HepG2 (cell line): ENCODE data around the gene ZBTB32. TPM values are rescaled to one million over a fixed set of nuclear protein-coding genes. Genes with fewer than 3 reads are reported as not detected.
A peak's percentile ranks its signal among the peaks of the same experiment; 100 is the strongest.

Experiments used
- ARNT2 ChIP-seq: sonication (generic); formaldehyde crosslinking; IDR thresholded peaks from 2 replicates; pipeline ENCODE4 v1.8.0; 2022; ENCODE audit warnings: mild to moderate bottlenecking, low read depth, missing genetic modification reagents, moderate library complexity
- CHD2 ChIP-seq: IDR thresholded peaks from 2 replicates; pipeline ENCODE4 v1.6.1; 2011; ENCODE audit warnings: low read depth, low read length, improper control_type of control experiment
- EEA1 ChIP-seq: sonication (generic); formaldehyde crosslinking; IDR thresholded peaks from 2 replicates; pipeline ENCODE4 v1.5.1; 2020; ENCODE audit warnings: mild to moderate bottlenecking, missing genetic modification reagents, borderline replicate concordance
- GTF3A ChIP-seq: sonication (generic); formaldehyde crosslinking; conservative IDR thresholded peaks from 2 replicates; pipeline ENCODE4 v1.4.0; 2020; ENCODE audit warnings: mild to moderate bottlenecking, missing genetic modification reagents
- HCFC1 ChIP-seq: fragments of 150-350 bp; IDR thresholded peaks from 2 replicates; pipeline ENCODE4 v1.6.1; 2014; ENCODE audit warnings: low read depth, low read length
- HOXA3 ChIP-seq: sonication (generic); formaldehyde crosslinking; IDR thresholded peaks from 2 replicates; pipeline ENCODE4 v1.5.0; 2020; ENCODE audit warnings: missing genetic modification reagents
- JDP2 ChIP-seq: sonication (generic); formaldehyde crosslinking; IDR thresholded peaks from 2 replicates; pipeline ENCODE4 v1.8.1; 2022; ENCODE audit warnings: missing genetic modification reagents, borderline replicate concordance
- KAT7 ChIP-seq: IDR thresholded peaks from 2 replicates; pipeline ENCODE4 v1.6.1; 2018; ENCODE audit warnings: borderline replicate concordance, missing compliant biosample characterization
- KDM4B ChIP-seq: sonication (generic); formaldehyde crosslinking; IDR thresholded peaks from 2 replicates; pipeline ENCODE4 v1.4.0; 2020; ENCODE audit warnings: missing genetic modification reagents
- NFKBIZ ChIP-seq: IDR thresholded peaks from 2 replicates; pipeline ENCODE4 v1.6.1; 2018; ENCODE audit warnings: missing genetic modification reagents, missing compliant biosample characterization
- POLR2G ChIP-seq: fragments of 200-400 bp; formaldehyde crosslinking; IDR thresholded peaks from 2 replicates; pipeline ENCODE4 v1.6.1; 2018; ENCODE audit warnings: mild to moderate bottlenecking, low read depth, low read length, moderate library complexity
- SCMH1 ChIP-seq: sonication (generic); formaldehyde crosslinking; IDR thresholded peaks from 2 replicates; pipeline ENCODE4 v1.9.0; 2021; ENCODE audit warnings: missing genetic modification reagents, mild to moderate bottlenecking, borderline replicate concordance
- SIX1 ChIP-seq: sonication (generic); formaldehyde crosslinking; IDR thresholded peaks from 2 replicates; pipeline ENCODE4 v1.4.0; 2020; ENCODE audit warnings: missing genetic modification reagents, borderline replicate concordance
- SP140L ChIP-seq: sonication (generic); formaldehyde crosslinking; IDR thresholded peaks from 2 replicates; pipeline ENCODE4 v1.4.0; 2020; ENCODE audit warnings: missing genetic modification reagents, borderline replicate concordance
- SRSF9 ChIP-seq: fragments of 200-400 bp; formaldehyde crosslinking; IDR thresholded peaks from 2 replicates; pipeline ENCODE4 v1.6.1; 2018; ENCODE audit warnings: borderline replicate concordance, mild to moderate bottlenecking, low read depth, low read length; ENCODE audit not compliant: insufficient read depth, poor library complexity, severe bottlenecking
- ZBTB43 ChIP-seq: sonication (generic); formaldehyde crosslinking; conservative IDR thresholded peaks from 2 replicates; pipeline ENCODE4 v1.4.0; 2020; ENCODE audit warnings: missing genetic modification reagents
- ZNF282 ChIP-seq: fragments of 450-650 bp; IDR thresholded peaks from 2 replicates; pipeline ENCODE4 v1.6.1; 2018; ENCODE audit not compliant: partially characterized antibody
- ZNF33A ChIP-seq: sonication (generic); formaldehyde crosslinking; IDR thresholded peaks from 2 replicates; pipeline ENCODE4 v1.5.1; 2020; ENCODE audit warnings: missing genetic modification reagents, mild to moderate bottlenecking, moderate library complexity, borderline replicate concordance
- ZNF431 ChIP-seq: sonication (generic); formaldehyde crosslinking; IDR thresholded peaks from 2 replicates; pipeline ENCODE4 v1.9.0; 2022; ENCODE audit warnings: missing genetic modification reagents, low read depth, mild to moderate bottlenecking, borderline replicate concordance
- ZNF672 ChIP-seq: sonication (generic); formaldehyde crosslinking; IDR thresholded peaks from 2 replicates; pipeline ENCODE4 v1.8.1; 2022; ENCODE audit warnings: missing genetic modification reagents
- ZNF816 ChIP-seq: sonication (generic); formaldehyde crosslinking; IDR thresholded peaks from 2 replicates; pipeline ENCODE4 v1.8.0; 2022; ENCODE audit warnings: missing genetic modification reagents, mild to moderate bottlenecking, borderline replicate concordance
- ZNF841 ChIP-seq: sonication (generic); formaldehyde crosslinking; IDR thresholded peaks from 2 replicates; pipeline ENCODE4 v1.8.1; 2023; ENCODE audit warnings: missing genetic modification reagents, borderline replicate concordance
- polyA plus RNA-seq, 8 experiments: library from polyadenylated mRNA; depleted of rRNA in 3 of 8; stranded (reverse) in 7 of 8; unstranded in 1 of 8; fragments of >200 nt; fragmentation: Illumina TruSeq in 4 of 8; extraction: Trizol in 4 of 8; gene quantifications; 2 replicates each; pipeline versions ENCODE4 v1.2.1 to v1.2.3, GENCODE V29; 2011 to 2016; ENCODE audit warnings: low read depth in 4 of 8, missing spikeins in 1 of 8, mixed read lengths in 1 of 8; ENCODE audit not compliant: insufficient read depth in 1 of 8
- total RNA-seq, 5 experiments: library from RNA; depleted of rRNA; stranded (reverse); fragments of >200 nt; fragmentation: Illumina TruSeq; extraction: Trizol; gene quantifications; 2 replicates each; pipeline ENCODE4 v1.2.3, GENCODE V29; 2016; ENCODE audit warnings: low read depth in 1 of 5
- TF ChIP-seq, protein P1 (sequence below): sonication (generic); formaldehyde crosslinking; IDR thresholded peaks from 2 replicates; pipeline ENCODE4 v1.4.0; 2020; ENCODE audit warnings: low read depth, mild to moderate bottlenecking, missing genetic modification reagents
- TF ChIP-seq, protein P2 (sequence below): sonication (generic); formaldehyde crosslinking; IDR thresholded peaks from 2 replicates; pipeline ENCODE4 v1.4.0; 2020; ENCODE audit warnings: missing genetic modification reagents
- TF ChIP-seq, protein P3 (sequence below): fragments of 450-650 bp; IDR thresholded peaks from 2 replicates; pipeline ENCODE4 v1.6.1; 2016

The ZBTB32 gene
- total and polyA plus RNA-seq, 2 of the 13 experiments (the other 11 are each of a cell fraction or from before 2014, with no cell fraction given) = not detected

GRCh38 chr19:35716801-35717664 lies 12.7 kb downstream of the ZBTB32 start (continued):
- TF ChIP-seq SCMH1 (no peak), SIX1 (no peak), ZNF841 (no peak), ARNT2 (CRISPR knock-in tag) (no peak), GTF3A (0 out of 2 replicates have a peak, but pooled peaks have one; percentile 75), HOXA3 (CRISPR knock-in tag) (peak; percentile 55; the same call in 1 of the 2 replicates), ZNF816 (CRISPR knock-in tag) (no peak), SP140L (no peak; the same call in 1 of the 2 replicates), ZBTB43 (CRISPR knock-in tag) (peak; percentile 68), JDP2 (CRISPR knock-in tag) (no peak), ZNF431 (no peak), ZNF33A (CRISPR knock-in tag) (no peak), ZNF672 (no peak), CHD2 (0 out of 2 replicates have a peak, but pooled peaks have one; percentile 39), HCFC1 (peak; percentile 86; the same call in 1 of the 2 replicates), NFKBIZ (CRISPR knock-in tag) (no peak; the same call in 1 of the 2 replicates), EEA1 (CRISPR knock-in tag) (no peak), SRSF9 (no peak), KAT7 (CRISPR knock-in tag) (0 out of 2 replicates have a peak, but pooled peaks have one; percentile 50), KDM4B (CRISPR knock-in tag) (no peak), POLR2G (peak; percentile 48), ZNF282 (no peak)
- TF ChIP-seq, protein P1, sequence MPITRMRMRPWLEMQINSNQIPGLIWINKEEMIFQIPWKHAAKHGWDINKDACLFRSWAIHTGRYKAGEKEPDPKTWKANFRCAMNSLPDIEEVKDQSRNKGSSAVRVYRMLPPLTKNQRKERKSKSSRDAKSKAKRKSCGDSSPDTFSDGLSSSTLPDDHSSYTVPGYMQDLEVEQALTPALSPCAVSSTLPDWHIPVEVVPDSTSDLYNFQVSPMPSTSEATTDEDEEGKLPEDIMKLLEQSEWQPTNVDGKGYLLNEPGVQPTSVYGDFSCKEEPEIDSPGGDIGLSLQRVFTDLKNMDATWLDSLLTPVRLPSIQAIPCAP (CRISPR knock-in tag) = no peak
- TF ChIP-seq, protein P2, sequence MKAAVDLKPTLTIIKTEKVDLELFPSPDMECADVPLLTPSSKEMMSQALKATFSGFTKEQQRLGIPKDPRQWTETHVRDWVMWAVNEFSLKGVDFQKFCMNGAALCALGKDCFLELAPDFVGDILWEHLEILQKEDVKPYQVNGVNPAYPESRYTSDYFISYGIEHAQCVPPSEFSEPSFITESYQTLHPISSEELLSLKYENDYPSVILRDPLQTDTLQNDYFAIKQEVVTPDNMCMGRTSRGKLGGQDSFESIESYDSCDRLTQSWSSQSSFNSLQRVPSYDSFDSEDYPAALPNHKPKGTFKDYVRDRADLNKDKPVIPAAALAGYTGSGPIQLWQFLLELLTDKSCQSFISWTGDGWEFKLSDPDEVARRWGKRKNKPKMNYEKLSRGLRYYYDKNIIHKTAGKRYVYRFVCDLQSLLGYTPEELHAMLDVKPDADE = 0 out of 2 replicates have a peak, but pooled peaks have one; percentile 35
- TF ChIP-seq, protein P3, sequence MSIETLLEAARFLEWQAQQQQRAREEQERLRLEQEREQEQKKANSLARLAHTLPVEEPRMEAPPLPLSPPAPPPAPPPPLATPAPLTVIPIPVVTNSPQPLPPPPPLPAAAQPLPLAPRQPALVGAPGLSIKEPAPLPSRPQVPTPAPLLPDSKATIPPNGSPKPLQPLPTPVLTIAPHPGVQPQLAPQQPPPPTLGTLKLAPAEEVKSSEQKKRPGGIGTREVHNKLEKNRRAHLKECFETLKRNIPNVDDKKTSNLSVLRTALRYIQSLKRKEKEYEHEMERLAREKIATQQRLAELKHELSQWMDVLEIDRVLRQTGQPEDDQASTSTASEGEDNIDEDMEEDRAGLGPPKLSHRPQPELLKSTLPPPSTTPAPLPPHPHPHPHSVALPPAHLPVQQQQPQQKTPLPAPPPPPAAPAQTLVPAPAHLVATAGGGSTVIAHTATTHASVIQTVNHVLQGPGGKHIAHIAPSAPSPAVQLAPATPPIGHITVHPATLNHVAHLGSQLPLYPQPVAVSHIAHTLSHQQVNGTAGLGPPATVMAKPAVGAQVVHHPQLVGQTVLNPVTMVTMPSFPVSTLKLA = peak; percentile 33
